NOMO-1 (cell line): ENCODE measurements around the gene DUOX1.
A peak's percentile ranks its signal among the peaks of the same experiment; 100 is the strongest.

Source experiments
- DNase-seq, 2 experiments: peaks; one replicate each; lab custom pipeline; 2025; ENCODE audit not compliant: unreplicated experiment in 2 of 2; lab: John Stamatoyannopoulos, UW

DUOX1 gene

GRCh38 chr15:45105586-45105985, 24.2 kb upstream of the DUOX1 start:
- no peak for DNase-seq

- DNase-seq = no peak
Measured at GRCh38 chr15:45106002-45106790, 23.6 kb upstream of the DUOX1 start.

GRCh38 chr15:45107941-45108630, 21.7 kb upstream of the DUOX1 start:
- no peak for DNase-seq

GRCh38 chr15:45110256-45110820, 19.5 kb upstream of the DUOX1 start:
- DNase-seq = no peak

- DNase-seq = no peak
Measured at GRCh38 chr15:45111390-45112142, 18.2 kb upstream of the DUOX1 start.

- DNase-seq = no peak
Measured at GRCh38 chr15:45112143-45112590, 17.6 kb upstream of the DUOX1 start.

GRCh38 chr15:45112591-45113379, 17.0 kb upstream of the DUOX1 start:
- DNase-seq = no peak

- DNase-seq = no peak
Measured at GRCh38 chr15:45113380-45113990, 16.3 kb upstream of the DUOX1 start.

- DNase-seq = no peak
Measured at GRCh38 chr15:45114076-45114750, 15.6 kb upstream of the DUOX1 start, which contains the start of the genes DUOX2 and DUOXA2. Gene DUOX2, minus strand, starts transcription at chr15:45114172. Its CDS starts 761 bp downstream, at chr15:45113411. Gene DUOXA2, plus strand, starts transcription at chr15:45114326. Its CDS starts 280 bp downstream, at chr15:45114606.

- no peak for DNase-seq
Measured at GRCh38 chr15:45114751-45115085, 15.1 kb upstream of the DUOX1 start.

- no peak for DNase-seq
Measured at GRCh38 chr15:45115312-45115820, 14.4 kb upstream of the DUOX1 start.

GRCh38 chr15:45116006-45116481, 13.8 kb upstream of the DUOX1 start:
- DNase-seq = no peak

- no peak for DNase-seq
Measured at GRCh38 chr15:45116482-45117307, 13.1 kb upstream of the DUOX1 start.

- no peak for DNase-seq
Measured at GRCh38 chr15:45117308-45118130, 12.3 kb upstream of the DUOX1 start.

- peak; percentile 84 to 87 for DNase-seq
Measured at GRCh38 chr15:45118131-45118588, 11.6 kb upstream of the DUOX1 start.

- DNase-seq = no peak
Measured at GRCh38 chr15:45118996-45119395, 10.8 kb upstream of the DUOX1 start.
